Spinal cord (tissue), 10 donors: ENCODE measurements around the gene TMEM132D. TPM values are rescaled to one million over a fixed set of nuclear protein-coding genes. Genes with fewer than 3 reads are reported as not detected.

Source experiments
- DNase-seq, 6 donors: peaks; one replicate each; pipeline versions ENCODE4 v3.0.0 to v3.0.0-alpha.2; 2013 to 2015; ENCODE audit warnings: low spot score in 6 of 6, low read depth in 4 of 6
- H3K27ac ChIP-seq: one replicate; pipeline ENCODE4 v1.5.1; 2013; ENCODE audit warnings: low read depth, low read length, control low read depth
- H3K27me3 ChIP-seq: one replicate; pipeline ENCODE4 v1.6.1; 2013; ENCODE audit warnings: low read length; ENCODE audit not compliant: control insufficient read depth, insufficient read depth
- H3K36me3 ChIP-seq: one replicate; pipeline ENCODE4 v1.6.1; 2013; ENCODE audit warnings: low read length; ENCODE audit not compliant: control insufficient read depth, insufficient read depth
- H3K4me1 ChIP-seq: one replicate; pipeline ENCODE4 v1.6.1; 2013; ENCODE audit warnings: low read length; ENCODE audit not compliant: control insufficient read depth, insufficient read depth
- H3K4me3 ChIP-seq: one replicate; pipeline ENCODE4 v1.5.1; 2013; ENCODE audit warnings: low read depth, low read length, control low read depth
- H3K9me3 ChIP-seq: one replicate; pipeline ENCODE4 v1.6.1; 2013; ENCODE audit warnings: low read length; ENCODE audit not compliant: control insufficient read depth, insufficient read depth
- WGBS: methylation state at CpG from one replicate; pipeline ENCODE4 v1.1.5; 2013; ENCODE audit warnings: missing lambda C conversion rate; ENCODE audit not compliant: insufficient coverage; 5-methylcytosine and 5-hydroxymethylcytosine counted together
- polyA plus RNA-seq, 2 donors: library from polyadenylated mRNA; unstranded; fragments of 120-200 nt; gene quantifications; one replicate each; pipeline ENCODE4 v1.2.1, GENCODE V29; 2013; ENCODE audit not compliant: insufficient read length in 2 of 2
- total RNA-seq, 2 donors: library from RNA; depleted of rRNA in 1 of 2; stranded (reverse); fragments of 120-200 nt in 1 of 2; fragments of >200 nt in 1 of 2; gene quantifications; one replicate each; pipeline versions ENCODE4 v1.2.3 to v1.2.4, GENCODE V29; 2013 to 2014
- donor health status: healthy.

TMEM132D gene
- total and polyA plus RNA-seq, 4 donors: 4.7 to 15.7 (median 12.6) TPM

- Histone ChIP-seq H3K4me1 (no peaks in the 10 kb centered on the region), H3K27ac (no peak overlapping the region), H3K36me3 (no peaks in the 10 kb centered on the region), H3K4me3 (no peak overlapping the region), H3K9me3 (no peaks in the 10 kb centered on the region), H3K27me3 (no peaks in the 10 kb centered on the region)
- 79% methylated on average over 7 of the region's 12 CpGs for WGBS
- DNase-seq: no peak
These were observed 332.9 kb downstream of the TMEM132D start for GRCh38 chr12:129570796-129571400.

GRCh38 chr12:129566800-129567199, 337.0 kb downstream of the TMEM132D start:
- no peak overlapping the region for H3K4me3 ChIP-seq
- no peaks in the 10 kb centered on the region for H3K27me3 ChIP-seq
- no peaks in the 10 kb centered on the region for H3K4me1 ChIP-seq
- no peaks in the 10 kb centered on the region for H3K9me3 ChIP-seq
- no peaks in the 10 kb centered on the region for H3K36me3 ChIP-seq
- no peak for DNase-seq
- WGBS: 90% methylated on average over 5 of the region's 5 CpGs
- H3K27ac ChIP-seq: no peak overlapping the region

- DNase-seq: no peak
- WGBS: 100% methylated on average over 1 of the region's 2 CpGs
- Histone ChIP-seq H3K27ac (no peak overlapping the region), H3K36me3 (no peaks in the 10 kb centered on the region), H3K9me3 (no peaks in the 10 kb centered on the region), H3K4me3 (no peak overlapping the region), H3K27me3 (no peaks in the 10 kb centered on the region), H3K4me1 (no peaks in the 10 kb centered on the region)
These were observed 339.1 kb downstream of the TMEM132D start for GRCh38 chr12:129564768-129565167.

GRCh38 chr12:129563266-129563665, 340.6 kb downstream of the TMEM132D start:
- H3K27me3 ChIP-seq: no peaks in the 10 kb centered on the region
- no peaks in the 10 kb centered on the region for H3K36me3 ChIP-seq
- H3K27ac ChIP-seq: no peak overlapping the region
- no peaks in the 10 kb centered on the region for H3K4me1 ChIP-seq
- no peak for DNase-seq
- no CpG with 5 or more reads among the region's 2 CpGs for WGBS
- no peak overlapping the region for H3K4me3 ChIP-seq
- H3K9me3 ChIP-seq: no peaks in the 10 kb centered on the region

- no peak overlapping the region for H3K27ac ChIP-seq
- no peaks in the 10 kb centered on the region for H3K9me3 ChIP-seq
- peak in 2 of 6 donors; percentile 7 to 67 for DNase-seq
- H3K36me3 ChIP-seq: no peaks in the 10 kb centered on the region
- H3K27me3 ChIP-seq: no peaks in the 10 kb centered on the region
- H3K4me1 ChIP-seq: no peaks in the 10 kb centered on the region
- no peak overlapping the region for H3K4me3 ChIP-seq
- WGBS: 100% methylated on average over 1 of the region's 2 CpGs
These were observed 342.5 kb downstream of the TMEM132D start for GRCh38 chr12:129561304-129561703.

GRCh38 chr12:129559776-129560175, 344.0 kb downstream of the TMEM132D start:
- Histone ChIP-seq H3K27me3 (no peaks in the 10 kb centered on the region), H3K36me3 (no peaks in the 10 kb centered on the region), H3K9me3 (no peaks in the 10 kb centered on the region), H3K4me1 (no peaks in the 10 kb centered on the region), H3K27ac (no peak overlapping the region), H3K4me3 (no peak overlapping the region)
- 70% methylated on average over 2 of the region's 4 CpGs for WGBS
- peak in 1 of 6 donors; percentile 8 for DNase-seq

GRCh38 chr12:129558036-129558435, 345.8 kb downstream of the TMEM132D start:
- no peaks in the 10 kb centered on the region for H3K27me3 ChIP-seq
- no peaks in the 10 kb centered on the region for H3K9me3 ChIP-seq
- no peak for DNase-seq
- H3K27ac ChIP-seq: no peak overlapping the region
- H3K36me3 ChIP-seq: no peaks in the 10 kb centered on the region
- no peaks in the 10 kb centered on the region for H3K4me1 ChIP-seq
- WGBS: 100% methylated on average over 1 of the region's 2 CpGs
- H3K4me3 ChIP-seq: no peak overlapping the region

- no peaks in the 10 kb centered on the region for H3K36me3 ChIP-seq
- 82% methylated on average over 7 of the region's 9 CpGs for WGBS
These were observed 347.7 kb downstream of the TMEM132D start for GRCh38 chr12:129556082-129556481.

GRCh38 chr12:129552996-129553750, 350.7 kb downstream of the TMEM132D start:
- Histone ChIP-seq H3K27me3 (no peaks in the 10 kb centered on the region), H3K4me3 (no peak overlapping the region), H3K4me1 (no peaks in the 10 kb centered on the region), H3K36me3 (no peaks in the 10 kb centered on the region), H3K9me3 (no peaks in the 10 kb centered on the region), H3K27ac (no peak overlapping the region)
- 91% methylated on average over 18 of the region's 19 CpGs for WGBS
- no peak for DNase-seq

More at GRCh38 chr12:129556082-129556481, 347.7 kb downstream of the TMEM132D start:
- H3K4me1 ChIP-seq: no peaks in the 10 kb centered on the region
- no peak for DNase-seq
- no peaks in the 10 kb centered on the region for H3K27me3 ChIP-seq
- H3K4me3 ChIP-seq: no peak overlapping the region
- no peak overlapping the region for H3K27ac ChIP-seq
- H3K9me3 ChIP-seq: no peaks in the 10 kb centered on the region

GRCh38 chr12:129551441-129551840, 352.4 kb downstream of the TMEM132D start:
- Histone ChIP-seq H3K4me3 (no peak overlapping the region), H3K27me3 (no peaks in the 10 kb centered on the region), H3K4me1 (no peaks in the 10 kb centered on the region), H3K27ac (no peak overlapping the region), H3K36me3 (no peaks in the 10 kb centered on the region), H3K9me3 (no peaks in the 10 kb centered on the region)
- WGBS: 85% methylated on average over 3 of the region's 3 CpGs
- no peak for DNase-seq
